ENCODE measurements around the gene NECTIN2.

- no peak for TF ChIP-seq EZH2 (IDR thresholded peaks at IDR 0.05; ENCODE audit: low read depth)
- no peak for TF ChIP-seq CTCF (conservative IDR thresholded peaks at IDR 0.05)
Measured at GRCh38 chr19:44813070-44813840, 32.8 kb upstream of the NECTIN2 start.
